GM21723 (cell line): ENCODE data around the gene ZNF277.

Experiments
- ATAC-seq: cut with Tn5 transposase; IDR thresholded peaks from one replicate; pipeline ENCODE4 v1.9.1; 2021; ENCODE audit warnings: mild to moderate bottlenecking, moderate library complexity; ENCODE audit not compliant: unreplicated experiment

Gene ZNF277

GRCh38 chr7:112206991-112207592 is 597 bp downstream of the ZNF277 start:
- ATAC-seq, result peak; percentile 0

- no peak for ATAC-seq
Observed at GRCh38 chr7:112207765-112208164, 1.3 kb downstream of the ZNF277 start.

DNA sequence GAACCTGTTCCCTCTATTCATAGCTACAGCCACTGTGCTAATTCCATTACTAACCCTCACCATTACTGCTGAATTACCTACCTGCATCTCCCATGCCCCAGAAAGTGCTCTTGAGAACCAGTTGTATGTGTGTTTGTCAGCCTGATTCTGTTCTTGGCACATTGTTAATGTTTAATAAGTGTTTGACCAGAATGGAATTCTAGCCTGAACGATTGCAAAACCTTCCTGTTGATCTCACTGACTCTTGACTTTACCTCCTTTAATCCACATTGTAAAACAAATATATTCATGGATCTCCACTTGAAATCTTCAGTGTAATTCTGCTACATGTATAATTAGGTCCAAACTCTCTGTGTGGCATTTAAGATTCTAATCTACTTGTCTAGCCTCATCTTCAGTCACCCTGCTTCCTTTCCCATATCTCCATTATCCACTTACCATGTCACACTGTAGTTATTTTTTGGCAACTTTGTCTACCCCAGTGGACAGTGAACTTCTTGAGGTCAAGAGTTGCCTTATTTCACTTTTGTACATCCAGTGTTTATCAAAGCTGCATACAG is 4.9 kb downstream of the ZNF277 start:
- ATAC-seq, result no peak

DNA sequence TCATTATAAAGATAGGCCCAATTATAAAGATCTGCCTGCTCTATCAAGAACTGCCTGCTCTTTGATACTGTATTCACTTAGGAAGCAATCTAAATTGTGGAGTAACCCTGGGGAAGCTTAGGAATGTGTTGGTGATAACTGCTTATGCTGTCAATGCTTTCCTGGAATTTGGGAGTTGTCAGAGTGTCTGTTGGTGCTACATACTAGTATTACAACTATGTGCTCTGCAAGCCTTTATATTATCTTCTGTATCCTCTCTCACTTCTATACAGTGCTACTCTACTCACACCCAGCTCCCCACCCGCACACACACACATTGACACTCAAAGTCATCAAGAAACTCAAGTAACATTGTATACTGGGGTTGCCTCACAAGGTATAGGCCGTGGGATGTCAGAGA is 6.1 kb downstream of the ZNF277 start:
- ATAC-seq, result no peak

DNA sequence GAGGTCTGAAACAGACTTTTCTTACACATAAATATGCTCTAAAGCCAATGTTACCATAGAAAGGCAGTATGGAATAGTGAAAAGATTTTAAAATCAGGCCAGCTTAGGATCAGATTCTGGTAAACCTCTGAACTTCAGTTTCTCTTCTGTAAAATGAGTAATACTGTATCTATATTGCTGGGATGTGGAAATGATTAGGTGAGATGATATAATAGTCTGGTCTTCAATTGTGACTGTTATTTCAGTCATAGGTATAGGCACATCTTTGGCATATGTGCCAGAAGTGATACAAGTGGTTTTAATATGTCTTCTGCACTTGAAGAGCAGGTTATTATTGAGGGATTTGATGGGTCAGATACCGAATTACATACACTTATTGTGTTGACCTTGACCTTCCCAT is 7.2 kb downstream of the ZNF277 start:
- ATAC-seq, result no peak

GRCh38 chr7:112214268-112214667 is 7.8 kb downstream of the ZNF277 start:
- no peak for ATAC-seq

DNA sequence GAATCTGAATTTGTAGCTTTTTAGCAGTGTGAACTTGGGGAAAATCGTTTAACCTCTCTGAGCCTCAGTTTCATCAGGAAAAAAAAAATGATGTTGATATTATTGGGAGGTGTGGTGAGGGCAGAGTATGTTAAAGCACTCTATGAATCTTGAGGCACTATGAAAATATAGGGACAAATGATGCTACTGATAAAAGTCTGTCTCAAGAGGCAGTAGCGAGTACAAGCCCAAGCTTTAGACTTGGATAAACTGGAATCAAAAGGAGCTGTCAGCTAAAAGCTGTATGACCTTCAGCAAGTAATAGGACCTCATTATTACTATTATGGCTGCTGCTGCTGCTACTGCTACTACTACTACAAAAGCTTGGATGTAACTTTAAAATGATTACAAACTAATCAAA is 8.4 kb downstream of the ZNF277 start:
- ATAC-seq, result no peak

DNA sequence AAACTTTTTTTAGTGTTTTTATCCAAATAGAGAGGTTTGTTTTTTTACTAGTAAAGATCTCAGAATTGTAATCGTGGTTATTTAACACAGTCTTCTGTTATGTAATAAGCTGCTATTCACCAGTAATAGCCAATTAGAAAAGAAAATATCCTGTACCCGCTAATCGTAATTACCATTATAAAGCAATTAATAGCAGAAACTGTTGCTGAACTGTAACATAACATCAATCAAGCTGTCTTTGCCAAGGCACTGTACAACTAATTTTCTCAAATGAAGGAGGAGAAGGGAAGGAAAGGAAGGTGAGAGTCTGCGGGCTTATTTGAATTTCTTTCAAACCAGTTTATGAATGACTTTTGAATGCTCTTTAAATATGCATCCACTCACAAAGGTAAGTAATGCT is 9.3 kb downstream of the ZNF277 start:
- no peak for ATAC-seq

DNA sequence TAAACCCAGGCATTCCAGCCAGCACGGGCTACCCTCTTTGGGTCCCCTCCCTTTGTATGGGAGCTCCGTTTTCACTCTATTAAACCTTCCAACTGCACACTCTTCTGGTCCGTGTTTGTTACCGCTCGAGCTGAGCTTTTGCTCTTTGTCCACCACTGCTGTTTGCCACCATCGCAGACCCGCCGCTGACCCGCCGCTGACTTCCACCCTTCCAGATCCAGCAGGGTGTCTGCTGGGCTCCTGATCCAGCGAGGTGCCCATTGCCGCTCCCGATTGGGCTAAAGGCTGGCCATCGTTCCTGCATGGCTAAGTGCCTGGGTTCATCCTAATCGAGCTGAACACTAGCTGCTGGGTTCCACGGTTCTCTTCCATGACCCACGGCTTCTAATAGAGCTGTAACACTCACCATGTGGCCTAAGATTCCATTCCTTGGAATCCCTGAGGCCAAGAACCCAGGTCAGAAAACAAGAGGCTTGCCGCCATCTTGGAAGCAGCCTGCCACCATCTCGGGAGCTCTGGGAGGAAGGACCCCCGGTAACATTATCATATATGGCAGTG is 14.5 kb downstream of the ZNF277 start:
- ATAC-seq, result no peak

GRCh38 chr7:112223310-112223709 is 16.8 kb downstream of the ZNF277 start:
- no peak for ATAC-seq

GRCh38 chr7:112224186-112224585 is 17.7 kb downstream of the ZNF277 start:
- no peak for ATAC-seq

- ATAC-seq, result no peak
Observed at GRCh38 chr7:112225006-112225405, 18.5 kb downstream of the ZNF277 start.

GRCh38 chr7:112226701-112227276 is 20.3 kb downstream of the ZNF277 start:
- no peak for ATAC-seq

GRCh38 chr7:112228632-112229031 is 22.1 kb downstream of the ZNF277 start:
- ATAC-seq, result no peak

- no peak for ATAC-seq
Observed at GRCh38 chr7:112232212-112232978, 25.9 kb downstream of the ZNF277 start.

- ATAC-seq, result no peak
Observed at GRCh38 chr7:112233048-112233697, 26.7 kb downstream of the ZNF277 start.

DNA sequence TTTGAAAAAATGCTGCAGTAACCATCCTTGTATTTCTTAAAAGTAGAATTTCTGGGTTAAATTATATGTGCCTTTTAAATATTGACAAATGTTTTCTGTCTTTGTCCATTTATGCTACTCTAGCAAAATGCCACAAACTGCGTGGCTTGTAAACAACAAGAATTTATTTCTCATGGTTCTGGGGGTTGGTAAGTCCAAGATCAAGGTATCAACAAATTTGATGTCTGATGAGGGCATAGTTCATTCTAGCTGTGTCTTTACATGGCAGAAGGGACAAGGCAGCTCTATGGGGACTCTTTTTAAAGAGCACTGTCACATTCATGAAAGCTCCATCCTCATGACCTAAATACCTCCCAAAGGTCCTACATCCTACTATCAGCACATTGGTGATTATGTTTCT is 27.7 kb downstream of the ZNF277 start:
- no peak for ATAC-seq

DNA sequence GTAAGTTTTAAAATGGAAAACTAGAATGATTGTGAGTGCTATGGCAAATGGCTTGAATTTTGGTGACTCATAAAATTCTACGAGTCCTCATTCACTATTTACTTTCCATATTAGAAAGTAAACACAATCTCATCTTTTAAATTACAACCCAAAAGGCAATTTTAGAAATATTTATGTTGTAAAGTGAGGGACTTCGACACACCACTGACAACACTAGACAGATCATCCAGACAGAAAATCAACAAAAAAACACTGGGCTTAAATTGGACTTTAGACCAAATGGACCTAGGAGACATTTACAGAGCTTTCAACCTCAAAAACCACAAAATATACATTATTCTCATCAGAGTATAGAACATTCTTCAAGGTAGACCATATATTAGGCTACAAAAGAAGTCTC is 30.1 kb downstream of the ZNF277 start:
- no peak for ATAC-seq

GRCh38 chr7:112238330-112238729 is 31.8 kb downstream of the ZNF277 start:
- no peak for ATAC-seq

GRCh38 chr7:112238852-112239610 is 32.5 kb downstream of the ZNF277 start:
- no peak for ATAC-seq
